Measurements from ENCODE around the gene MCOLN3.
"Not testable (repeated sequence)": the region's sequence is repeated elsewhere in the genome, so short reads cannot be mapped to it uniquely, and the experiment has no call there.

MCOLN3 gene

DNA sequence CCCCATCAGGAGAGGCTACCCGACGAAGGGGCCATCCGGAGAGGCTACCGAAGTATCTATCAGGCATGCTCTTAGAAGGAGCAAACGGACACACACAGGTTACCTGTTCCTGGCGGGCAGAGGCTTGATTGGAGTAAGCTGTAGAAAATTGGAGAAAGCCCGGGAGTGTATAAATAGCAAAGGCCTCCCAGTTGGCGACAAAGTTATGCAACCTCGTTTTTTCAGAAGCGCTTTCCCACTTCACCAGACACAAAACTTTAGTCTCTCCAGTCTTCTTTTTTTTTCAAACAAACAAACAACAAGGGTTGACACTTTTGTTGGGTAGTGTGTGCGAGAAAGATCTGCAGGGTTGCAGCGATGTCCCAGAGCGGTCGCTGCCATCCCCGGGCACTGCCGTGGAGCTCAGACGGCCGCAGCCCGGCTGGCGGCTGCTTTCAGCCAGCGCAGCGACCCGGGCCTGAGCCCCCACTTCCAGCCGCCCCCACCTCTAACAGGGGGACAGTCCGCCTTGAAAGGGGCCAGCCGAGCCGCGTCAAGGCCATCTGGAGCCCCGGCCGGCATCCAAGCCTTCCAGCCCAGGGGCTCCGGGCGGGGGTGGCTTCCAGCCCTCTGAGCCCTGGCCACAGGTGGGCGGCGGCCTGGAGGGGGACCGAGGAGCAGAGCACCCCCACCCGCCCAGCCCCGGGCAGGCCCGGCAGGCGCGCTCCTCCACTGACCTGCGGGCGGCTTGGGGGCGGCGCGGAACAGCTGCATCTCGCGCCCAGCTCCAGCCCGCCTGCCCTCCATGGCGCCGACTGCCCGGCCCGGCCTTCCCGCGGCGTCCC, 616 bp downstream of the MCOLN3 start:
- no peak for DNase-seq (ENCODE audit: low spot score)

DNA sequence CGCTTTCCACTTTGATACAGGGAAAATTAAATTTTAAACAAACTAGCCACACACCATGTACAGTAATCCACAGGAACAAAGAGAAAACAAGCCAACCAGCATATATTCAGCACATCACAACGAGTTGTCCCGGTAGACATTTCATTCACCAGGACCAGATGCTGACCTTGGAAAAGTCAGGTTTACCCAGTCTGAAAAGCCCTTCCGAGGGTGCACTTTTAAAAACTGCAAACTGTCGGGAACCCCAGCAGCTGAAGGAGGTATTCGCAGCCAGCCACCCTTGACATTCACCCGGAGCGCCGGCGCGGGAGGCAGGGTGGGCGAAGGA, 1.2 kb downstream of the MCOLN3 start:
- DNase-seq (ENCODE audit: low spot score): no peak

DNA sequence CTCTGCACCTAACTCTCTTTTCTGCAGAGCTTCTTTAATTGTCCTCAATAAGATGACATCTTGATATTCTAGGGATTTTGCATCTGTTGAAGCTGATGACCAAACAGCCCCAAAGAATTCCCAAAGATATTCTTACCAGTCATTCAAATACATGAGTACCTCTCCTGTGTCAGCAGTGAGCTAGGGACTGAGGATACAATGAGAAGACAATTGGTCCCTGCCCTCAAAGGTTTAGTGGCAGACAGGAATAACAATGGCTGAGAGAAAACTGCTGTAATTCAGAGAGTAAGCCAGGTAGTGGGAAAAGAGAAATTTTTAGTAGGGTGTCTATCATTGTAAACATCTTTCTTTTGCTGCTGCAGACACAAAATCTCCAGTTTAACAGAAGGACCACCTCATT, 5.9 kb downstream of the MCOLN3 start:
- no peak for DNase-seq (ENCODE audit: low spot score)

DNA sequence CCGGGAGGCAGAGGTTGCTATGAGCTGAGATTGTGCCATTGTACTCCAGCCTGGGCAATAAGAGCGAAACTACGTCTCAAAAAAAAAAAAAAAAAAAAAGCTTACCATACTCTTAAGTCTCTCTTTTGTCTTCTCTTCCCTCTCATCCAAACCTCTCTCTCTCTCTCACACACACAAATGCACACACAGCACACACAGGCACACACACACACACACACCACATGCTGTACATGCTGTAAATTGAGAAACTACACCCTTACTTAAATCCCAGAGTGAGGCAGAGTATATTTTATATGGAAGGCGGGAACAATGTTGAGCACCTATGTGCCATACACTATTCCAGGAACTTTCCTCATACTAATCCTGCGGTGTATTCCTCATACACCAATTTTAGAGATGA, 6.5 kb downstream of the MCOLN3 start:
- no peak for DNase-seq (ENCODE audit: low spot score)

DNA sequence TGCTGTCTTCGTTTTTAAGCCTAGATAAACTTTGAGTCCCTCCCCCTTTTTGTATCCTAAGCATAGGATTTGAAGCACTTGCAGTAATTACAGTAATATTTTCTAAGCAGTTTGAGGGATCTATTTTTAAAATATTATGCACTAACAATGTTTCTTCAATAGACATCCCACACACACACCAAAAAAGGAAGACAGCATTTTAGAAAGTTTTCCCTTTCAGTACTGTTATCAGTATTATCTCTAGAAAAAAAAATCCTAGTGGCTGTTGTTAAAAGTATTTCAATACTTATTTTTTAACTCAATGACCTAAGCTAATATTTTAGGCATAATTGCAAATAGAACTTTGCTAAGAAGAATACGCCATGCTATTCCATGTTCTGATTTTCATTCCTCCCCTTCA, 15.1 kb downstream of the MCOLN3 start:
- no peak for DNase-seq (ENCODE audit: low spot score)

DNA sequence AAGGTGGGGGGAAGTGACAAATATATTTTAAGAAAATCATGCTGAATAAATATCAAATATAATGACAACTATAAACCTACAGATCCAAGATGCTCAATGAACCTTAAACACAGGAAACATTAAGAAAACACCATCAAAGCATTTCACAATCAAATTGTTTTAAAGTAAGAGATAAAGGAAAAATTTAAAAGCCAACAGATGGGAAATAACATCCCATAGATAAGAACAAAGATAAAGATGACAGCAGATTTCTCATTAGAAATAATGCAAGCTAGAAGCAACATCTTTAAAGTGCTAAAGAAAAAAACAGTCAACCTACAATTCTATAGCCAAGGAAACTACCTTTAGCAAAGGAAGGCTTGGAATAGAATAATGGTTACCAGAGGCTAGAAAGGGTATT, 17.8 kb downstream of the MCOLN3 start:
- no peak for DNase-seq (ENCODE audit: low spot score)

DNA sequence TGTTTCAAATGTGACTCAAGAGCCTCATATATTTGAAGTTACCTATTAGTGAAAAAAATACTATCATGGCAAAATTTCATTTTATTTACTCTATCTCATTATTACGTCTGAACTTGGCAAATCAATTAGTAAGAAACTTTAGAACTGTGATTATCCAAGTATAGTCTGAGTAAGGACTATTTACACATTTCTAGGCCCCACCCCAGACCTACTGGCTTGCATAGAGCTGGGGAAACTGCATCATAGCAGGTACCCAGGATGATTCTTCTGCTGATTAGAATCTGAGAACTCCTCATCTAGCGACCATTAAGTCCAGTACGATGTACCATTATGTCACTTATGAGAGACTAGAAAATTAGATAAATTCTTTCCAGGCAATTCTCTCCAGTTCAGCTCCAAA, 20.1 kb downstream of the MCOLN3 start:
- DNase-seq (ENCODE audit: low spot score): no peak

DNA sequence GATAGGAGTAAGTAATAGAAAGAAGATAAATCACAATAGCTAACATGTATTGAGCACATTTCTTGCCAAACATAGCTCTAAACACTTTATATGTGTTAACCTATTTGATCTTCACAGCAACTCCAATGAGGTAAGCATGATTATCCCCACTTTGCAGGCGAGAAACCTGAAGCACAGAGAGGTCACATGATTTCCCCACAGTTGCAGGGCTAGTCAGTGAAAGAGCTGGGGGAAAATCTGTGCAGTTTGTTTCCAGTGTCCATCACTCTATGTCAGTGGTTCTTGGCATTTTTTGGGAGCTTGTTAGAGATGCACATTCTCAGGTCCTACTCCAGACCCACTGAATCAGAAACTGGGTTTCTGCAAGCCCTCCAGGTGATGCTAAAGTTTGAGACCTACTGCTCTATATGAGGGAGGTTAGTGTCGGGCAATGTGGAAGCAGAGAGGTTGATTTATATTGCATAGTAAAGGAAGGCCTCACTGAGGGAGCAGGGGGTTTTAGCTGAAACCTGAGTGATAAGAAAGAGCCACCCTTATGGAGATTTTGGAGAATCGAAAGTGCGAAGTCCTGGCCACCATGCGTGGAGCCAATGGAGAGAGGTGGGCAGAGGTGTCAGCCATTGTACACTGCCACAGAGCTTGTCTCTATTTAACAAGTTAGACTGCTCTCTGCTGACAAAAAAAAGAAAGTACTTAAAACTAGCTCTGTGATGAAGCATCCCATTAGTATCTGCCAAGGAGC, 20.9 kb downstream of the MCOLN3 start:
- no peak for DNase-seq (ENCODE audit: low spot score)

DNA sequence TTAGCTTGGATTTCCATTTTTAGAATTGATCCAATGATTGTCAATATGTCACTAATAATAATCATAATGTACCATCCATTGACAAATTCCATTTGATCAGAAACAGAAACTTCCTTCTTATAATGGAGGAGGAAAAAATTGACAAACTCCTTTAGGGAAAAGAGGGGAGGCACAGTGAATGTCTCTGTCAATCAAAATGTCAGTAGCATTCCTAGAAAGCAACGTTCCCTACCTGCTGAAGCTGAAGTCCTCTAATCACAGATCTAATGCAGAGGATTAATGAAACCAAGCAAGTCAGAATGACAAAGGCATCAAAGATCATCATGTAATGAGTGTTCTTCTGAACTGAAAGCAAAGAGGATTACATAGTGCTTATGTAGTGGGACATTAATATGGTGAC, 22.4 kb downstream of the MCOLN3 start:
- no peak for DNase-seq (ENCODE audit: low spot score)

DNA sequence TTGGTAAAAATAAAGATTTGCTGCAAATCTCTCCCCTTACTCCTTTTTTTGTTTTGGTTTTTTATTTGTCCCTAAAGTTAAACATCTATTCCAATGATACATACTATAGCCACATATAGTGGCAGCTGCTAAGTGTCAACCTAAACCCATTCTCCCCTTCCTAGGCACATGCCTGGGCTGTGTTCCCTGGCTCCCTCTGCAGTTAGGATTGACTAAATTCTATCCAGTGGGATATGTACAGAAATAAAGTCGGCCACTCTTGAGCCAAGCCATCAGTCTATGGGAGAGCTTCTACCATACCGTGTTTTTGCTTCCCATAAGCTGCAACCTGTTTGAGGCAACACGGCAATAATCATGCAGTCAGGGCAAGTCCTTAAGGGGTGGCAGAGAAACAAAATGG, 23.6 kb downstream of the MCOLN3 start:
- DNase-seq (ENCODE audit: low spot score): no peak

DNA sequence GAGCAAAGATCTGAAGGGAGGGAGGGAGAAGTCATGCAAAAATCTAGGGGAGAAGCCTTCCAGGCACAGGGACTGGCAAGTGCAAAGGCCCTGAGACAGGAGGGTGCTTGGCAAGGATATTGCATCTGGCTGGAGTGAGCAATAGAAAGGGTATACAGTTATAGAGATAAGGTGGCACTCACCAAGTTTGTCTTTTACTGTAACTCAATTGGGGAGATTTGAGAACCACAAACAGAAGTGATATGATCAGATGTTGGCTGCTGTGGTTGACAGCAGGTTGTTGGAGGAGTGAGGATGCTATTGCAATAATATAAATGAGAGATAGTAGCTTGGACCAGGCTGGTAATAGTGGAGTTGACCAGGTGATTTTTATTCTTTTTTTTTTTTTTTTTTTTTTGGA, 25.6 kb downstream of the MCOLN3 start:
- DNase-seq (ENCODE audit: low spot score): no peak

DNA sequence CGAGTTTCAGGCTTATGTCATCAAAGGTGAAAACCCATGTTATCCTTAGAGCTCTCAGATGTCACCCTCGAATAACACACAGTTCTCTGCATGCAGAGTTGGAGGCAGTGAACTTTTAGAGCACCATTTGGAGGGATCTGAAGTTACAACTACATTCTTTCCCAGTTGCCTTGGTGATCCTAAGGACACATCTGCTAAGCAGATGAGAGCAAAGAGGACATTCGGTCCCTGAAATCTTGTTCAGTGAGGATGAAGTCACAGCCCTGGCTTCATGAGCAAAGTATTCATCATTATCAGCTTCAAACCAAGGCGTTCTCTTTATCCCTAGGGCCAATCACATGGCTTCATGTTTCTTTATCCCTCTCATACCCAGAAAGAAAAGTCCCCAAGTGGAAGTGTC, 28.3 kb downstream of the MCOLN3 start:
- no peak for DNase-seq (ENCODE audit: low spot score)

DNA sequence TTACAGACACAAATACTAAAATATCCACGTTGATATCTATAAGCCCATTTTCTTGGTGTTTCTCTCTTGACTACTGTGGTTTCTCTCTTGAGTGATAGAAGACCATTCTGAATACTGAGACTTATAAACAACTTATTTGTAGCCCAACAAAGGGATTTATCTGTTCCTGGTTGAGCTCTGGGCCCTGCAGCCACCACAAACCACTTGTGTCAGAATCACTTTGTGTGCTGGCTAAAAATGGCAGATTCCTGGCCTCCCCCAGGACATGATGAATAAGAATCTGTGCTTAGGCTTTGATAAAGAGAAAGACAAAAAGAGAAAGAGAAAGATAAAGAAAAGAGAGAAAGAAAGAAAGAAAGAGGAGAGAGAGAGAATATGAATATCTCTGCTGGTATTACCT, 32.5 kb downstream of the MCOLN3 start:
- no peak for DNase-seq (ENCODE audit: low spot score)

DNA sequence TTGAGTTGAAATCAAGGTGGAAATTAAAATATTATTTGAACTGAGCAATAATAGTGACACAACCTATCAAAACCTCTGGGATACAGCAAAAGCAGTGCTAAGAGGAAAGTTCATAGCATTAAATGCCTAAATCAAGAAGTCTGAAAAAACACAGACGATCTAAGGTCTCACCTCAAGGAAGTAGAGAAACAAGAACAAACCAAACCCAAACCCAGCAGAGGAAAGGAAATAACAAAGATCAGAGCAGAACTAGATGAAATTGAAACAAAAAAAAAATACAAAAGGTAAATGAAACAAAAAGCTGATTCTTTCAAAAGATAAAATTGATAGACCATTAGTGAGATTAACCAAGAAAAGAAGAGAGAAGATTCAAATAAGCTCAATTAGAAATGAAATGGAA, 42.7 kb downstream of the MCOLN3 start:
- DNase-seq (ENCODE audit: low spot score): not testable (repeated sequence)

DNA sequence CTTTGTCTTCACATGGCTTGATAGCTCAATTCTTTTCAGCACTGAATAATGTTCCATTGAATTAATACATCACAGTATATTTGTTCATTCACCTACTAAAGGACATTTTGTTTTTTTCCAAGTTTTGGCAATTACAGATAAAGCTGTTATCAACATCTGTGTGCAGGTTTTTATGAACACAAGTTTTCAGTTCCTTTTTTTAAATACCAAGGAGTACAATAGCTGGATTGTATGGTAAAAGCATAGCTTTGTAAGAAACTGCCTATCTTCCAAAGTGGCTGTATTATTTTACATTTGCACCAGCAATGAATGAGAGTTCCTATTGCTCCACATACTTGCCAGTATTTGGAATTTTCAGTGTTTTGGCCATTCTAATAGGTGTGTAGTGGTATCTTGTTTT, 46.6 kb downstream of the MCOLN3 start:
- DNase-seq (ENCODE audit: low spot score): no peak

DNA sequence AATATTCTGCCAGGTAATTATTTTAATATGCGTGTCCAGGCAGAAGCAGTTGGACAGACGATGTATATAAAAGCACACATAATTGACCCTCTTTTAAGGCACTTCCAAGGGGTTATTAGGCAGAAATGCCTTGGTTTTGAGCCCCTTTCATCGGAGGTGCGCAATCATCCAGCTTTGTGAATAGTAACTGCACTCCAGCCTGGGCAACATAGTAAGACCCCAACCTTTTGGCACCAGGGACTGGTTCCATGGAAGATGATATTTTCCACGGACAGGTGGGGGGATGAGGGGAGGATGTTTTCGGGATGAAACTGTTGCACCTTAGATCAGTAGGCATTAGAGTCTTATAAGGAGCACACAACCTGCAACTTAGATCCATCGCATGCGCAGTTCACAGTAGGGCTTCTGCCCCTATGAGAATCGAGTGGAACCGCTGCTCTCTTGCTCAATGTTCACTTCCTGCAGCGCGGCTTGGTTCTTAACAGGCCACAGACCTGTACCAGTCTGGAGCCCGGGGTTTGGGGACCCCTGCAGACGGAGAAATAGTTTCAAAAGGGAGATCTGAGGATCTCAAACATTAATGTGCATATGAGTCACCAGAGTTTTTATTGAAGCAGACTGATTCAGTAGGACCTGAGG, 49.5 kb downstream of the MCOLN3 start:
- no peak for DNase-seq (ENCODE audit: low spot score)

DNA sequence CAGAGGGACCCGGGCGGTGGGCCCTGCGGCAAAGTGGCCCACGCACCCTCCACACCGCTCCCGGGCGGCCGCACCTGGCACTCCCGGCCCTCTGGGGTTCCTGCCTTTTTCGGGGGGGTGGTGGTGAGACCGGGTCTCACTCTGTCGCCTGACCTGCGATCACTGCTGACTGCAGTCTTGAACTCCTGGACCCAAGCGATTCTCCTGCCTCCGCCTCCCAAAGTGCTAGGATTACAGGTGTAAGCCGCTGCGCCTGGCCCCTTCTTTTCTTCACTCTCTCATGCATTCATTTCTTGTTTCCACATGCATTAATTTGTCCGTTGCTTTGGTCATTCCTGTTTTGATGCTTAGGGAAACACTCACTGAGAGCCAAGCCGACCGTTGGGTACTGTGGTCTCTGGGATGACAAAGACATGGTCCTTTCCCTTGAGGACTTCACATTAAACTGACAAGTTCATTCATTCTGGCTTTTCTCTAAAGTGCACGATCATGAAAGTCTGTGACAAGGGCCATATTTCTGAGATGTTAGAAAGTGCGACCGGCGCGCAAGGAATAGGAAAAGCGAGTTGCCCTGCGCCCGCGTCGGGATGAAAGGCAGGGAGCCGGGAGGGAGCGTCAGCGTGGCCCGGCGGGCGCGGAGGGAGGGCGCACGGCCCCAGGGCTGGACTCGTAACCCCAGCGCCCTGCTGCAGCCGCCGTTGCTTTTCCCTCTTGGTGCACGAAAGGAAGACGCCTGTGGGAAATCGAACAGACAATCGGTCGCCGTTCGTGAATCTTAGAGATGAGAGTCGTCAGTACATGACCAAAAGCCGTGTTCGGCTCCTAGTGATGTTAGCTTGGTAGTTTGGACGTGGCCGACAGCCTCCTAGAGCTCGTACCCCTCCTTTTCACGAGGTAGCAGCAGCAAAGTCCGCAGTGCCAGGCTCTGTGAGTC, 50.4 kb downstream of the MCOLN3 start:
- DNase-seq (ENCODE audit: low spot score): no peak

DNA sequence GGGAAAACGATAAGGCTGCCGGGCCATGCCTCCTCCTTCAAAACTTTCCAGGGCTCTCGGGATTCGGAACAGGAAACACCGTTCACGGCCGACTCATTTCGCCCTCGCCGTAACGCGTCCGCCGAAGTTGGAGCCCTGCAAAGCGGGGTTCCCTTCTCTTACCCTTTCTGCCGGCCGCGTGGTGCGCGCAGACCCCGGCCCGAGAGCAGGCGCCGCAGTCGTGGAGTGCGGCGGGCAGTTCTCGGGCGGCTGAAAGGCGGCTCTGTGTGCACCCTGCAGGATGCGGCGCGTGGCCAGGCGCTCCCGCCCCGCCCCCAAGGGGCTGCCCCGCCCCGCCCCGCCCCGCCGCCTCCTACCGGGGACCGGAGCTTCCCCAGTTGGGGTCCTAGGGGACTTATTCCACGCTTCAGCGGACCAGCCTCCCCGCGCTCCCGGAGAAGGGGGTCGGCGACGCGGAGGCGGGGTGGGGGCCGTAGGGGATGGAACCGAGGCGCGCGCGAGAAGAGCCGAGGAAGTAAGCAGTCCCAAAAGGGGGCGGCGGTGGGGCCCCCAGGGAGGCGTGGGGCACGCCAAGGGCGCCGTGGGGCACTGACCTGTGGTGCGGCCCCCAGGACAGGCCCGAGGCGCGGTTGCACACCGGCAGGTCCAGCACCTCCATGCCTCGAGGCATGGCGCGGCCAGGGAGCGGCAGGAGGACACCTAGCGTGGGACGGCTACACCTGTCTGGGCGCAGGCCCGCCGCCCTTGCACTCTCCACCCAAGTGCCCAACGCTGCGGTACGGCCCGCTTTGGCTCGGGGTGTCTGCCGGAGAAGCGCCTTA, 51.2 kb downstream of the MCOLN3 start, which contains the start of gene MCOLN2:
TSS of gene MCOLN2 (minus strand) at position 268 of the 821 bp plus-strand sequence. CDS start at position 27, 241 bp downstream.
- peak; percentile 66 for DNase-seq (ENCODE audit: low spot score)

DNA sequence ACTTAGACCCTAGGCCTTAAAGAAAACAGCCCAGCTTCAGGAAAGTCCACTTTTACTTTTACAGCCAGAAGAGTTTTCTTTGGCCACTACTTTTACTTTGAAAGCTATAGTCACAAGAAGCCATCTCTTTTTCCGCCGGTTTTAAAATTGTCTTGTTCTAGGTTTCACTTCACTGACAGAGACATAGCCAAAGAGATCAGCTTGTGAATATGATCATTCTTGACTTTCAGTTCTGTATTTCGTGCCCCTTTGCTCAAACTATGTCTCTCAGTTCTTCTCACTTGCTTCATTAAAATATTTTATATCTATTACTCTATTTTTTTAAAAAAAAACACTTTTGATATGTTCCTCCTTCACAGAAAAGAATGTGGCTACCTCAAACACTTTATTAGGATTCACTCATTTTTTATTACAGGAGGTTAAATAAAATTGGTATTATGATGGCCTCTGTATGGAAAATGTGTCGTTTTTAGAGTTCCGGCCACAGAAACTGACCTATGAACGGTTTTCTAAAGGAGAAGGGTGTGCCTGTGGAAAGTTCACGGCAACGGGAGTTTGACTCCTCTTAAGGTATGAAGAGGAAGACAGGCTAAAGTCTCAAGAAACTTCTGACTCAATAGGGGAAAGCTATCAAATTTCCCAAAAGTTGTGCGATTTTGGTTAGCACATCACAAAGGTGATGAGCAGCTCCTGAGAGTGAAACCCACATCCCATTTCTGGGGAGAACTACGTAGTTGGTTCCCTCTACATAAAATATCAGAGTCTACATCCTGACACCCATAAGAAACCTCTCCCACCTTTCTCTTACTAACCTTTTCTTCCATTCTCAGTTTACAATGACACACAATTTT, 52.6 kb downstream of the MCOLN3 start:
- DNase-seq (ENCODE audit: low spot score): no peak

All from LoVo (cell line).